H9 (cell line): ENCODE results near the gene LPGAT1. TPM values are rescaled to one million over a fixed set of nuclear protein-coding genes. Genes with fewer than 3 reads are reported as not detected.

ENCODE experiments used
- DNase-seq: peaks from one replicate; pipeline ENCODE4 v3.0.0-alpha.2; 2017
- H2AFZ ChIP-seq: one replicate; pipeline ENCODE4 v1.6.1; 2013; ENCODE audit warnings: mild to moderate bottlenecking, low read length, control low read depth, moderate library complexity
- H2AK5ac ChIP-seq: 2 replicates; pipeline ENCODE4 v1.6.1; 2013; ENCODE audit warnings: low read length, control low read depth, mixed read lengths; ENCODE audit not compliant: insufficient read length
- H2BK120ac ChIP-seq: one replicate; pipeline ENCODE4 v1.6.1; 2013; ENCODE audit warnings: low read depth, mild to moderate bottlenecking, low read length, control low read depth, inconsistent platforms; ENCODE audit not compliant: poor library complexity, severe bottlenecking
- H2BK12ac ChIP-seq: 2 replicates; pipeline ENCODE4 v1.6.1; 2013; ENCODE audit warnings: low read length, control low read depth, mixed read lengths, low read depth; ENCODE audit not compliant: insufficient read length
- H2BK15ac ChIP-seq: 2 replicates; pipeline ENCODE4 v1.6.1; 2013; ENCODE audit warnings: low read depth, low read length, control low read depth
- H2BK20ac ChIP-seq: one replicate; pipeline ENCODE4 v1.6.1; 2013; ENCODE audit warnings: low read depth, mild to moderate bottlenecking, low read length, control low read depth, inconsistent platforms; ENCODE audit not compliant: poor library complexity, severe bottlenecking
- H2BK5ac ChIP-seq: 2 replicates; pipeline ENCODE4 v1.6.1; 2013; ENCODE audit warnings: low read length, control low read depth, mixed read lengths; ENCODE audit not compliant: insufficient read length
- H3K14ac ChIP-seq: 2 replicates; pipeline ENCODE4 v1.6.1; 2013; ENCODE audit warnings: low read length, control low read depth; ENCODE audit not compliant: insufficient read depth
- H3K18ac ChIP-seq: 2 replicates; pipeline ENCODE4 v1.6.1; 2013; ENCODE audit warnings: low read depth, mild to moderate bottlenecking, mixed read lengths, low read length, control low read depth; ENCODE audit not compliant: insufficient read length
- H3K23ac ChIP-seq: 2 replicates; pipeline ENCODE4 v1.6.1; 2013; ENCODE audit warnings: low read length, control low read depth, mixed read lengths, low read depth; ENCODE audit not compliant: insufficient read length
- H3K23me2 ChIP-seq: 2 replicates; pipeline ENCODE4 v1.6.1; 2013; ENCODE audit warnings: low read depth, mild to moderate bottlenecking, mixed read lengths, low read length, control low read depth; ENCODE audit not compliant: insufficient read length, poor library complexity, severe bottlenecking
- H3K27ac ChIP-seq: 2 replicates; pipeline ENCODE4 v1.5.1; 2013; ENCODE audit warnings: low read length, control low read depth, mixed read lengths, low read depth; ENCODE audit not compliant: insufficient read length
- H3K27me3 ChIP-seq: 2 replicates; pipeline ENCODE4 v1.6.1; 2013; ENCODE audit warnings: low read length, control low read depth, inconsistent platforms; ENCODE audit not compliant: insufficient read depth
- H3K4ac ChIP-seq: 2 replicates; pipeline ENCODE4 v1.6.1; 2013; ENCODE audit warnings: low read depth, mild to moderate bottlenecking, control low read depth, inconsistent platforms, low read length, moderate library complexity
- H3K4me1 ChIP-seq: 2 replicates; pipeline ENCODE4 v1.6.1; 2013; ENCODE audit warnings: low read length, control low read depth, inconsistent platforms; ENCODE audit not compliant: insufficient read depth
- H3K4me2 ChIP-seq: 2 replicates; pipeline ENCODE4 v1.6.1; 2013; ENCODE audit warnings: low read length, control low read depth, mixed read lengths; ENCODE audit not compliant: insufficient read length, insufficient read depth
- H3K56ac ChIP-seq: 2 replicates; pipeline ENCODE4 v1.6.1; 2013; ENCODE audit warnings: low read depth, mild to moderate bottlenecking, mixed read lengths, low read length, control low read depth; ENCODE audit not compliant: insufficient read length
- H3K79me1 ChIP-seq: 2 replicates; pipeline ENCODE4 v1.6.1; 2013; ENCODE audit warnings: low read depth, mild to moderate bottlenecking, moderate library complexity, low read length, control low read depth, inconsistent platforms; ENCODE audit not compliant: insufficient read depth, poor library complexity, severe bottlenecking
- H3K79me2 ChIP-seq: 2 replicates; pipeline ENCODE4 v1.6.1; 2013; ENCODE audit warnings: low read length, control low read depth, inconsistent platforms; ENCODE audit not compliant: insufficient read depth
- H3K9ac ChIP-seq: 2 replicates; pipeline ENCODE4 v1.6.1; 2013; ENCODE audit warnings: low read length, control low read depth, mixed read lengths; ENCODE audit not compliant: insufficient read length; ENCODE audit errors: extremely low read depth
- H3K9me3 ChIP-seq: one replicate; pipeline ENCODE4 v1.6.1; 2013; ENCODE audit warnings: low read depth, low read length, inconsistent platforms; ENCODE audit not compliant: control insufficient read depth
- H3T11ph ChIP-seq: one replicate; pipeline ENCODE4 v1.6.1; 2013; ENCODE audit warnings: mild to moderate bottlenecking, low read length, control low read depth, inconsistent platforms
- H4K20me1 ChIP-seq: one replicate; pipeline ENCODE4 v1.6.1; 2013; ENCODE audit not compliant: control insufficient read depth, insufficient read length, insufficient read depth
- H4K5ac ChIP-seq: 2 replicates; pipeline ENCODE4 v1.6.1; 2013; ENCODE audit warnings: low read depth, mild to moderate bottlenecking, mixed read lengths, low read length, control low read depth; ENCODE audit not compliant: insufficient read length
- H4K8ac ChIP-seq: replicated peaks from 2 replicates; pipeline ENCODE4 v1.6.1; 2013; ENCODE audit warnings: low read length, control low read depth, mixed read lengths, low read depth; ENCODE audit not compliant: insufficient read length
- H4K91ac ChIP-seq: 2 replicates; pipeline ENCODE4 v1.6.1; 2013; ENCODE audit warnings: low read depth, mild to moderate bottlenecking, moderate library complexity, mixed read lengths, low read length, control low read depth; ENCODE audit not compliant: insufficient read length
- H3K27ac Mint-ChIP-seq, 3 experiments: 2 replicates in 2 of 3; 3 replicates in 1 of 3; pipeline ENCODE4 v1.8.0; 2020 to 2021; ENCODE audit warnings: mixed read lengths in 3 of 3, mild to moderate bottlenecking in 1 of 3, moderate library complexity in 1 of 3
- H3K27me3 Mint-ChIP-seq: 2 replicates; pipeline ENCODE4 v1.8.0; 2021; ENCODE audit warnings: low read depth, mild to moderate bottlenecking, moderate library complexity, mixed read lengths
- H3K36me3 Mint-ChIP-seq, 3 experiments: 2 replicates in 2 of 3; 3 replicates in 1 of 3; pipeline ENCODE4 v1.8.0; 2020 to 2021; ENCODE audit warnings: low read depth in 3 of 3, mixed read lengths in 3 of 3; ENCODE audit not compliant: insufficient read depth in 1 of 3
- H3K4me1 Mint-ChIP-seq, 2 experiments: 2 replicates each; pipeline ENCODE4 v1.8.0; 2020; ENCODE audit warnings: mixed read lengths in 2 of 2
- H3K4me3 Mint-ChIP-seq, 2 experiments: 2 replicates in 1 of 2; 3 replicates in 1 of 2; pipeline ENCODE4 v1.8.0; 2020 to 2021; ENCODE audit warnings: mild to moderate bottlenecking in 2 of 2, mixed read lengths in 2 of 2, moderate library complexity in 1 of 2
- H3K9me3 Mint-ChIP-seq, 2 experiments: 2 replicates in 1 of 2; 3 replicates in 1 of 2; pipeline ENCODE4 v1.8.0; 2020; ENCODE audit warnings: mild to moderate bottlenecking in 2 of 2, mixed read lengths in 2 of 2, moderate library complexity in 1 of 2
- CTCF ChIP-seq: fragments of 200-600 bp; sonication (generic); conservative IDR thresholded peaks from 3 replicates; pipeline ENCODE4 v1.8.0; 2021; ENCODE audit warnings: antibody characterized with exemption, mild to moderate bottlenecking
- WGBS: extraction: QIAGEN DNeasy Blood & Tissue Kit; methylation state at CpG from one replicate; pipeline ENCODE4 v1.1.7; 2013; ENCODE audit warnings: missing lambda C conversion rate, low lambda C conversion rate, mixed read lengths; ENCODE audit not compliant: insufficient read length; ENCODE audit errors: extremely low coverage; 5-methylcytosine and 5-hydroxymethylcytosine counted together
- total RNA-seq: library from RNA; stranded (reverse); gene quantifications from 2 replicates; pipeline ENCODE4 v1.2.1, GENCODE V29; 2021

The LPGAT1 gene
- total RNA-seq, 1 experiment from 2014 or later, result 12.2 TPM

- H3K56ac ChIP-seq, result no peak overlapping the region
- H3K4me1 Mint-ChIP-seq, result peaks cover 4 to 5% of the 10 kb centered on the region in 2 experiments; a peak in 3 of 4 replicates
- H3T11ph ChIP-seq, result no peak overlapping the region
- no peak overlapping the region for H2BK120ac ChIP-seq
- no peaks in the 10 kb centered on the region; a peak in 1 of 7 replicates for H3K36me3 Mint-ChIP-seq
- H3K14ac ChIP-seq, result no peak overlapping the region
- no peak overlapping the region for H2BK5ac ChIP-seq
- peak; percentile 99 for TF ChIP-seq CTCF
- peaks cover 0 to 2% of the 10 kb centered on the region in 2 experiments; a peak in 1 of 5 replicates for H3K9me3 Mint-ChIP-seq
- no peak overlapping the region for H3K23ac ChIP-seq
- no peak overlapping the region for H4K91ac ChIP-seq
- H3K23me2 ChIP-seq, result peaks cover 11% of the 10 kb centered on the region
- H3K4ac ChIP-seq, result no peak overlapping the region
- H3K27ac Mint-ChIP-seq, result no peak overlapping the region
- H3K9me3 ChIP-seq, result no peaks in the 10 kb centered on the region
- H3K79me2 ChIP-seq, result no peaks in the 10 kb centered on the region
- peak overlapping the region; percentile 73 to 77 for H3K4me3 Mint-ChIP-seq
- H2BK15ac ChIP-seq, result no peak overlapping the region
- peaks cover 36% of the 10 kb centered on the region for H3K27me3 Mint-ChIP-seq
- H4K8ac ChIP-seq, result no peak overlapping the region
- no peak overlapping the region for H4K5ac ChIP-seq
- H3K9ac ChIP-seq, result no peak overlapping the region
- no CpG with 5 or more reads among the region's 29 CpGs for WGBS
- H3K4me1 ChIP-seq, result no peaks in the 10 kb centered on the region
- H3K79me1 ChIP-seq, result no peaks in the 10 kb centered on the region
- H2BK12ac ChIP-seq, result no peak overlapping the region
- DNase-seq, result peak; percentile 88
- peak overlapping the region; percentile 50 for H3K4me2 ChIP-seq
- H3K18ac ChIP-seq, result no peak overlapping the region
- H2BK20ac ChIP-seq, result no peak overlapping the region
- no peaks in the 10 kb centered on the region for H4K20me1 ChIP-seq
- no peaks in the 10 kb centered on the region; the same call in 1 of the 2 replicates for H3K27me3 ChIP-seq
- no peak overlapping the region for H3K27ac ChIP-seq
- H2AFZ ChIP-seq, result no peak overlapping the region
- H2AK5ac ChIP-seq, result no peak overlapping the region
These were observed 132.2 kb downstream of the LPGAT1 start for GRCh38 chr1:211698161-211699026.
